T47D (cell line): Measurements from ENCODE around the gene IKZF1.

Experiments
- DNase-seq, 2 experiments: peaks; one replicate each; pipeline versions ENCODE4 v3.0.0 to v3.0.0-alpha.2; 2011 to 2012; ENCODE audit warnings: low read depth in 1 of 2, low spot score in 1 of 2
- JUND ChIP-seq: IDR thresholded peaks from 2 replicates; pipeline ENCODE4 v1.6.1; 2012; ENCODE audit warnings: low read depth
- in situ Hi-C: cut with HindIII; loops from 2 replicates; pipeline ENCODE4 v1.10.0; 2016; ENCODE audit warnings: low sequenced_read_pairs, low pct_unique_long_range_greater_than_20kb

Gene IKZF1

GRCh38 chr7:50307368-50308032 is 3.0 kb downstream of the IKZF1 start:
- in situ Hi-C loops = no loop called here
- no peak for DNase-seq
- no peak for TF ChIP-seq JUND

DNA sequence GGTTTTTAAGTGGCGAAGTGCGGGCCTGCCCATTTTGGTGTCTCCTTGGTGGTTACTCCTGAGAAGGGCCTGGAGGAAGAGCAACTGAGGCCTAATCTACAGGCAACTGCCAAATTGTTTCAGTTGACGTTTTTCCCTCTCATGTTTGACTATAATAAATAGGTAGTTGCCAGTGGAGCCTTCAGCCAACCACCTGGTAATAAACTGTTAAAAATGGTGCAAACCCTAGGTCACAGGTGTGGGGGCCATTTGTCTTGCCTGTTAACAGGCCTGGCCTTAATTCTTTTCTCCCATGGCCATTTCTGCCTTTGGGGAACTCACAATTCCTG is 3.7 kb downstream of the IKZF1 start:
- no peak for DNase-seq
- in situ Hi-C loops = no loop called here
- no peak for TF ChIP-seq JUND

- DNase-seq = no peak
- TF ChIP-seq JUND = no peak
- in situ Hi-C loops = no loop called here
These were observed 4.2 kb downstream of the IKZF1 start for GRCh38 chr7:50308532-50309385.

DNA sequence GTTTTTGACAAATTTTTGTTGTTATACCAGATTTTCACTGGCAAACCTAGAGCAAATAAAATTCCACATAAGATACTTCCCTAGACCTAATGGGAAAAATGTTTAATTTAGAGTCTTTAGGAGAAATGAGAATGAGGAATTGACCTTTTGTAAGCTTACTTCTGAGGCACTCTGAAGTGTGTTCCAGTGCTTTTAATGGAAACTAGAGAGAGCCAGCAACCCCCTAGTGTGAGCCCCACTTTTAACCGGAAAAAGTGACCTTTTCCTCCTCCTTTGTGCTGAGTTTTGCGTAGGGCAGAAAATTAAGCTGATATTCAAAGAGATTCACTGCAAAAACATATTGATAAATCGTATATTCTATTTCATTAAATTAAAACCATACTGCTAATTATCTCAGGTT is 5.2 kb downstream of the IKZF1 start:
- TF ChIP-seq JUND = no peak
- in situ Hi-C loops = no loop called here
- DNase-seq = no peak

GRCh38 chr7:50310361-50310760 is 5.8 kb downstream of the IKZF1 start:
- no peak for DNase-seq
- in situ Hi-C loops = no loop called here
- TF ChIP-seq JUND = no peak

- no peak for DNase-seq
- no peak for TF ChIP-seq JUND
- in situ Hi-C loops = no loop called here
These were observed 6.4 kb downstream of the IKZF1 start for GRCh38 chr7:50310956-50311355.

- in situ Hi-C loops = no loop called here
- DNase-seq = no peak
- no peak for TF ChIP-seq JUND
These were observed 8.0 kb downstream of the IKZF1 start for GRCh38 chr7:50312250-50313162.

GRCh38 chr7:50314836-50315592 is 10.5 kb downstream of the IKZF1 start:
- TF ChIP-seq JUND = no peak
- no peak for DNase-seq
- in situ Hi-C loops = no loop called here

DNA sequence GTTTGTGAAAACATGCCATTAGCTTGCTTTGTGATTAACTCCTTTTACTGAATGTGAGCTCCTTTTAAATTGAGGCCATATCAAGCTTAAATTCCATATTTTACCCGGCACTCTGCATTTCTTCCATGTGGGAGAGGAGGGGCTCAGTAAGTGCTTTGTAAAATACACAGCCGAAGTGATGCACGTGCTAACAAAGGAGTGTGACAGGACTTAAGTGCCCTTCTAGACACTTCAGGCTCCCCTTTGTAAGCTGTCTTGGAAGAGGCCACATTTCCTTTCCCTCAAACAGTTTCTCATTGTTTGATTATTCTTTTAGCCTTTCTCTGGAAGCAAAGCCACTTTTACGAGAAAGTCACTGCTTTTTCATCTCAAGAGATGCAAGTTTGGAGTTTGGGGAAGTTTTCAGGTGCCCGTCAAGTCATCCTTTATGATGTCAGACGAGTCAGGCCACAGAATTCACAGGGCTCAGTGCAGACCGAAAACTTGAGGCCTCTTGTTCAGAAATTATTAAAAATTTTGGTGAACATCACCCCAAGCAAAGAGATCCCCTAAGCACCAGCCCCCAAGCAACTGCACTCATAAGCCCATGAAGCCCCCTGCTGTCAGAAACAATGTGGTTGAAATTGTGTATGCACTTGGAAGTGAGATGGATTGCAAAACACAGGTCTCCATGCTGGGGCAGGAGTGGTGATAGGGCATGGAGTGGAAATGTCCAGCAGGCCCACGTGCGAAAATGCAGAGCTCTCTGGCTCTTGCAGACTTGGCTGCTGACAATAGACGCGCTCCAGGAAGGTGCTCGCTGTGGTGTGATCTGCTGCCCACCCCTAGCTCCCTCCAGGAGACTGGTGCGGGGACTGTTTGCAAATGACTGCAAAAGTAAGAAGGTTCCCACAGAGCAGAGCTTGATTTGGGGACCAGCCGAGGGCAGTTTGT is 11.5 kb downstream of the IKZF1 start:
- DNase-seq = no peak
- no peak for TF ChIP-seq JUND
- in situ Hi-C loops = no loop called here

GRCh38 chr7:50317221-50317678 is 12.7 kb downstream of the IKZF1 start:
- no peak for TF ChIP-seq JUND
- DNase-seq = no peak
- in situ Hi-C loops = no loop called here
